ENCODE results near the gene ATG7.

DNA sequence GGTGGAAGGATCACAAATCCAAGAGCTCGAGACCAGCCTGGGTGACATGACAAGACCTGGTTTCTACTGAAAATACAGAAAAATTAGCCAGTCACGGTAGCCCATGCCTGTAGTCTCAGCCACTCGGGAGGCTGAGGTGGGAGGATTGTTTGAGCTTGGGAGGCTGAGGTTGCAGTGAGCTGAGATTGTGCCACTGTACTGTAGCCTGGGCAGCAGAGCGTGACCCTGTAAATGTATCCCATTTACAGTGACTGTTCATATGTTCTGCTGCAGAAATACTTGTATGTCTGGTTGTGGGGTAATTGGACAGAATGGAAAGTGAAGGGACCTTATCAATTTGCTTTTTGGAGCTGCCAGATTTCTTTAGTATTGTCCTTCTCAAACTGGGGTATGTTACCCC, 24.9 kb downstream of the ATG7 start:
- TF ChIP-seq, protein P1, sequence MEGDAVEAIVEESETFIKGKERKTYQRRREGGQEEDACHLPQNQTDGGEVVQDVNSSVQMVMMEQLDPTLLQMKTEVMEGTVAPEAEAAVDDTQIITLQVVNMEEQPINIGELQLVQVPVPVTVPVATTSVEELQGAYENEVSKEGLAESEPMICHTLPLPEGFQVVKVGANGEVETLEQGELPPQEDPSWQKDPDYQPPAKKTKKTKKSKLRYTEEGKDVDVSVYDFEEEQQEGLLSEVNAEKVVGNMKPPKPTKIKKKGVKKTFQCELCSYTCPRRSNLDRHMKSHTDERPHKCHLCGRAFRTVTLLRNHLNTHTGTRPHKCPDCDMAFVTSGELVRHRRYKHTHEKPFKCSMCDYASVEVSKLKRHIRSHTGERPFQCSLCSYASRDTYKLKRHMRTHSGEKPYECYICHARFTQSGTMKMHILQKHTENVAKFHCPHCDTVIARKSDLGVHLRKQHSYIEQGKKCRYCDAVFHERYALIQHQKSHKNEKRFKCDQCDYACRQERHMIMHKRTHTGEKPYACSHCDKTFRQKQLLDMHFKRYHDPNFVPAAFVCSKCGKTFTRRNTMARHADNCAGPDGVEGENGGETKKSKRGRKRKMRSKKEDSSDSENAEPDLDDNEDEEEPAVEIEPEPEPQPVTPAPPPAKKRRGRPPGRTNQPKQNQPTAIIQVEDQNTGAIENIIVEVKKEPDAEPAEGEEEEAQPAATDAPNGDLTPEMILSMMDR (IDR thresholded peaks at IDR 0.05) = no peak
- TF ChIP-seq EP300 (IDR thresholded peaks at IDR 0.05) (no peak), POLR2AphosphoS5 (IDR thresholded peaks at IDR 0.05) (no peak), POLR2A (IDR thresholded peaks at IDR 0.05; ENCODE audit: low read depth) (no peak)
